Keratinocyte (primary cell): ENCODE data around the gene IRX5.

Experiments
- CTCF ChIP-seq, 3 experiments: IDR thresholded peaks in 1 of 3; conservative IDR thresholded peaks in 1 of 3; optimal IDR thresholded peaks in 1 of 3; 2 replicates in 2 of 3; 3 replicates in 1 of 3; pipeline versions ENCODE3 to v1.5.1; 2011; ENCODE audit warnings: low read length in 3 of 3, mild to moderate bottlenecking in 3 of 3, moderate library complexity in 2 of 3, control low read depth in 1 of 3, inconsistent platforms in 1 of 3; ENCODE audit not compliant: insufficient read depth in 2 of 3; ENCODE audit errors: extremely low read depth in 1 of 3
- EZH2 ChIP-seq: IDR thresholded peaks from one replicate; pipeline ENCODE4 v1.6.1; 2012; ENCODE audit warnings: inconsistent platforms, mild to moderate bottlenecking, low read length, moderate library complexity

- TF ChIP-seq CTCF (optimal IDR thresholded peaks at IDR 0.05 in 1 of 3, IDR thresholded peaks at IDR 0.05 in 1 of 3, conservative IDR thresholded peaks at IDR 0.05 in 1 of 3; ENCODE audit: extremely low read depth in 1 of 3, insufficient read depth in 2 of 3, low read length in 3 of 3) (no peak), EZH2 (no peak)
Measured at GRCh38 chr16:54883358-54883757, 47.3 kb upstream of the IRX5 start.
